IPS-15b (cell line): Measurements from ENCODE around the gene FBXO8.

ENCODE experiments used
- H3K27me3 ChIP-seq: one replicate; pipeline ENCODE4 v1.6.1; 2013; ENCODE audit warnings: low read length; ENCODE audit not compliant: control insufficient read depth, insufficient read depth
- H3K36me3 ChIP-seq: one replicate; pipeline ENCODE4 v1.6.1; 2013; ENCODE audit warnings: low read length; ENCODE audit not compliant: control insufficient read depth, insufficient read depth
- H3K4me1 ChIP-seq: one replicate; pipeline ENCODE4 v1.6.1; 2013; ENCODE audit warnings: mild to moderate bottlenecking, low read length; ENCODE audit not compliant: control insufficient read depth, insufficient read depth
- H3K4me3 ChIP-seq: one replicate; pipeline ENCODE4 v1.5.1; 2013; ENCODE audit warnings: low read depth, low read length
- H3K9ac ChIP-seq: one replicate; pipeline ENCODE4 v1.6.1; 2013; ENCODE audit warnings: low read depth, mild to moderate bottlenecking, low read length
- H3K9me3 ChIP-seq: one replicate; pipeline ENCODE4 v1.6.1; 2013; ENCODE audit warnings: mild to moderate bottlenecking, low read length; ENCODE audit not compliant: control insufficient read depth, insufficient read depth

Gene FBXO8

DNA sequence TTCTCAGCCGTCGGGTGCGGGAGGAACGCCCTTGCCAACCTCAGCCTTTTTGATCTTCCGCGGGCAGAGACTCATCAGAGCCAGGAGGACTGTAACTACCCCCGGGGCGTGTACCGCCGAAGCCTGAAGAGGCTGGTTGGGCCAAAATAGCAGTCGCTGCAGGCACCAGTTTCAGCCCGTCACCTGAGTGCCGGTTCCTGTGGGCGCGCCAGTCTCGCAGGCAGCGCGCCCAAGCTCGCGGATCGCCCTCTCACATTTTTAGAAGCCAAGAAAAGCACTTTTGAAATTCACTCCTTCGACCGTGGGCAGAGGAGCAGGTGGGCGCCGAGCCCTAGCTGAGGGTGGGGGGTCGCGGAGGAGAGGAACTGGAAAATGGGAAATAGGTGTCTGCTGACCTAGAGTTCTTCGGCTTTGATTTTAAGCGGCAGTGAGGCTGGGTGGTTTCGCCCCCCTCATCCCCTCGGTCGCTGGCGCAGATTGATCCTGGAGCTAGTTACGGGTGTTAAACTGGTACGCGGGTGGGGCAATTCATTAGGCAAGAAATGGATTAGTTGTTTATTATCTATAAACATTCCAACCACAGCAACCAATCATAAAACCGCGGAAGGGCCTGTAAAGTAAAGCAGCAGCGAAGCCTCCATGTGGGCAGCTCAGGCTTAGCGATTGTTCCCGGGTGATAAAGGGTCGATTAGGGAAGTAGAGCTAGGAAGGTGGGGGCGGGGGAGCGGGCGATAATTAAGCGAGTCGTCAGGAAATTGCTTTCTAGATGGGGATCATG lies 69.2 kb downstream of the FBXO8 start:
- H3K9me3 ChIP-seq: no peaks in the 10 kb centered on the region
- no peaks in the 10 kb centered on the region for H3K36me3 ChIP-seq
- H3K4me3 ChIP-seq: peak overlapping the region; percentile 56
- H3K27me3 ChIP-seq: peaks cover 95% of the 10 kb centered on the region
- H3K9ac ChIP-seq: no peak overlapping the region
- peaks cover 6% of the 10 kb centered on the region for H3K4me1 ChIP-seq

DNA sequence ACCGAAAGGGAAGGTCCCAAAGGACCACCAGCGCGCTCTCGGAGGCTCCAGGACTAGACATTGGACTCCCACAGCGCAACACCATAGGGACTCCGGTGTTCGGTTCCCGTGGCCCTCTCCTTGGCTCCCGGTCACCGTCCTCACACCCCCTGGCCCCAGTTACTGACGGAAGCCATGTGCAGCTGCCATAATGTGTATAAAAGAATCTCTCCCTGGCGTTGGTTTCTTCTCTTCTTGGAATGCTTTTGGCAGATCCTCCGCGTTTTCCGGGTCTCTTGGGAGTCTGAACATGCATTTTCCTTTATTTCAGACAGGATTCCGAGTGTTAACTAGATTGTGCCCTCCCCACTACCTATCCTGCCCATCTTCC lies 69.8 kb downstream of the FBXO8 start:
- Histone ChIP-seq H3K9me3 (no peaks in the 10 kb centered on the region), H3K4me1 (peaks cover 6% of the 10 kb centered on the region), H3K9ac (no peak overlapping the region), H3K27me3 (peaks cover 94% of the 10 kb centered on the region), H3K4me3 (peak overlapping the region; percentile 56), H3K36me3 (no peaks in the 10 kb centered on the region)

DNA sequence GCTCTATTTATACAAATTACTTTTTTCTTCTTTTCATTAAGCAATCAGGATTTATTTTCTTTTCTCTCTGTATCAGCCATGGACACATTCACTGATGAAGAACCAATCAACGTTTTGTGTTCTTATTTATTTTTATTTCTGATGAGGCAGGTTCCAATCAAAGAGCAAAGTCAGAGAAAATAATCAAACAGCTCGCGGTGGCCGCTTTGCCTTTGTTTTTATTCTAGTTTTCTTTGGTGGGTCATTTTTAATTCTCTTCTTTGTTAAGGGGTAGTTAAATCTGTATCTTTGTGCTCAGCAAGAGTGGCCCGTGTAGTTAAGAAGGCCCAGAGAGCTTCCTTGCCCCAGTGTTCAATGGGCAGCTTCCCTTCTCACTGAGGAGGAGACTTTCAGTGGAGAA lies 71.4 kb downstream of the FBXO8 start:
- H3K27me3 ChIP-seq: peaks cover 79% of the 10 kb centered on the region
- no peak overlapping the region for H3K9ac ChIP-seq
- no peaks in the 10 kb centered on the region for H3K36me3 ChIP-seq
- H3K4me3 ChIP-seq: no peak overlapping the region
- H3K4me1 ChIP-seq: peaks cover 4% of the 10 kb centered on the region
- H3K9me3 ChIP-seq: no peaks in the 10 kb centered on the region

DNA sequence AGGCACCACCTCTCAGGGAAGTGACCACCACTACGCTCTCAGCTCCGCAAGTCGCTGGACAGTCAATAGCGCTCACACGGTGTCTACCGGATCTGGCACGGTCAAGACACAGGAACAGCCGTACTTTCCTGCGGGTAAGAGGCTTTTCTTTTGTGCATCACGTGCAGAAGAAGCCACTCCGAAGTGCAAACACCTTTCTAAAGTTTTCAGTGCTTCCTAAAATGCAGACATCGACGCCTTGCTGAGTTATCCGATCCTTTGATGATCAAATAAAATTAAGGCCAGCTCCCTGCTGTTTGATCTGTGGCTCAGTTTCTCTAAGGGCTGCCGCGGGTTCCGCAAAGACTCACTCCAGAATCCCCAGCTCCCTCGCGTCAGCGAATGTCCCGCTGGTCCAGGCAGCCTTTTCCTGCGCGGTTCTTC lies 71.8 kb downstream of the FBXO8 start:
- H3K9ac ChIP-seq: no peak overlapping the region
- H3K4me1 ChIP-seq: peaks cover 4% of the 10 kb centered on the region
- no peaks in the 10 kb centered on the region for H3K36me3 ChIP-seq
- H3K9me3 ChIP-seq: no peaks in the 10 kb centered on the region
- H3K4me3 ChIP-seq: peak overlapping the region; percentile 30
- peaks cover 75% of the 10 kb centered on the region for H3K27me3 ChIP-seq

DNA sequence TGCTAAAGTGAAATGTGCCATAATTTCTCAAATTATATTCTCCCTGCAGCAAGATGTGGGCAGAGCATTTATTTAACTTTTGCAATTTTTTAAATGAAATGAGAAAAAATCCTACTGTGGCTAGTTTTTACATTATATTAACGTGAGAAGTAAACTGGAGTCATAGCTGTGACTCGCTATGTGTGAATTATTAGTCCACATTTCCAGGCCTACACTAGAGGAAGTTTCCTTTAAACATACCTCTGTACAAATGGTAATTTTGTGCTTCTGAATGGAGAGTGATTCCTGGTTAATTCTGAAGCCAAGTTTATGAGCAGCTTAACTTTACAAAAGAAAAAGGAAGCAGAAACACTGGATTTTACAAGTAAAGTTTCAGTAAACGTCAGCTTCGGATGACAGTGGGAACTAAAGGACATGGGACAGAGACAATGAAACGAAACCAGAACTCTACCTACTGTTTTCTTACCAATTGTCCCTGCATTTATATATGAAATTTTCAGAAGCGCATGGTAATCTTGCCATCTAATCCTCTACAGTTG lies 72.4 kb downstream of the FBXO8 start:
- H3K36me3 ChIP-seq: no peaks in the 10 kb centered on the region

DNA sequence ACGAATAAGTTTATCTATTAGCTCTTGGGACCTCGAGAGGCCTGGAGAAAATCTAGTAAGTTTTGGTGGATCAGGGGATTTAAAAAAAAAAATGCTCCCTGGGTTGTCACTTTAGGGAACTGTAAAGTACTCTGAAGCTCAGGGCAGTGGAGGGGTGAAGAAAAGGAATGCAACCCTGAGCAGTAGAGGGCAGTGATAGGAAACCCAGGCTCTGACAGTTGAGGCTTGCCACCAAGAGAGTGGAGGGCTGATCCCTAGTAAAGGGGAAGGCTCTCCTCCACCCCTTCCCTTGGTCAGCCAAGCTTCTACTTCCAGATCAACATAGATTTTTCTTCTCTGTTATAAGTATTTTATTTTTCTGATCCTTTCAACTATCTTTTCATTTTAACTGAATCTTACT lies 73.1 kb downstream of the FBXO8 start:
- Histone ChIP-seq H3K27me3 (peaks cover 62% of the 10 kb centered on the region), H3K9me3 (no peaks in the 10 kb centered on the region), H3K4me1 (peaks cover 4% of the 10 kb centered on the region), H3K4me3 (no peak overlapping the region), H3K9ac (no peak overlapping the region), H3K36me3 (no peaks in the 10 kb centered on the region)

More for the DNA sequence above, 72.4 kb downstream of the FBXO8 start:
- Histone ChIP-seq H3K27me3 (peaks cover 69% of the 10 kb centered on the region), H3K4me1 (peaks cover 4% of the 10 kb centered on the region), H3K4me3 (no peak overlapping the region), H3K9ac (no peak overlapping the region), H3K9me3 (no peaks in the 10 kb centered on the region)

DNA sequence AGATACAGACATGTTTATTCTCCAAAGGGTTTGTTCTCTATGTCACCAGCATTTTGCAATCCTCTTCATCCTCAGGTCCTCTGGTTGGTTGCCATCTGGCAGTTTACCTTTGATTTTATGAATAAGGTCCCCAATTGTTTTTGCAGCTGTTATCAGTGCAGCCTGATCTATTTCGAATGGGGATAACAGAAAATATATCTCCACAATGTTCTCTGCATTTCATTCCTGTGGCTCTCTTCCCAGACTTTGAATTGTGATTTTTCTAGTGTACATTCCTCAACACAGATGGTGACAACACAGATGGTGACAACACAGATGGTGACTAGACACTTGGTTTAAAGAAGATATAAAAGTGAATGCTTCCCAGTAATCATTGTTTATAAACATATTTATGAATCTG lies 74.1 kb downstream of the FBXO8 start:
- peaks cover 52% of the 10 kb centered on the region for H3K27me3 ChIP-seq
- no peak overlapping the region for H3K9ac ChIP-seq
- no peak overlapping the region for H3K4me3 ChIP-seq
- no peaks in the 10 kb centered on the region for H3K36me3 ChIP-seq
- H3K4me1 ChIP-seq: peaks cover 4% of the 10 kb centered on the region
- H3K9me3 ChIP-seq: no peaks in the 10 kb centered on the region

DNA sequence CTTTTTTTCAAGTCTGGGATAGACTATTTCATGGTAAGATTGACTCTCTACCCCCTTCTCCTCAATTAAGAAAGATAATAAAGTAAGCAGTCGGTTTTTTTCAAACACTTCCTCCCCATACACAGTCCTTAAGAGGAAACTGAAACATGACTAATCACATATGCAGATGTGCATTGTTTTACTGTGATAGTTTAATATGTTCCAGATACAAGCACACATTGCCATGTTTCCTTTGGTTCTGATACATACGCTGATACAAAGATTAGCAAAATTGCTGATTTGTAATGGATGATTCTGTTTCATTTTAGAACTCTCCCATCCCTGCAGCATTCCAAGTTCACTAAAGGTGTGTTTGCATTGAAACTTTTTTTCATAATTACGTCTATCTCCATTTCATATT lies 76.1 kb downstream of the FBXO8 start:
- Histone ChIP-seq H3K36me3 (no peaks in the 10 kb centered on the region), H3K9ac (no peak overlapping the region), H3K4me3 (no peak overlapping the region), H3K4me1 (no peaks in the 10 kb centered on the region), H3K9me3 (no peaks in the 10 kb centered on the region), H3K27me3 (peaks cover 32% of the 10 kb centered on the region)

DNA sequence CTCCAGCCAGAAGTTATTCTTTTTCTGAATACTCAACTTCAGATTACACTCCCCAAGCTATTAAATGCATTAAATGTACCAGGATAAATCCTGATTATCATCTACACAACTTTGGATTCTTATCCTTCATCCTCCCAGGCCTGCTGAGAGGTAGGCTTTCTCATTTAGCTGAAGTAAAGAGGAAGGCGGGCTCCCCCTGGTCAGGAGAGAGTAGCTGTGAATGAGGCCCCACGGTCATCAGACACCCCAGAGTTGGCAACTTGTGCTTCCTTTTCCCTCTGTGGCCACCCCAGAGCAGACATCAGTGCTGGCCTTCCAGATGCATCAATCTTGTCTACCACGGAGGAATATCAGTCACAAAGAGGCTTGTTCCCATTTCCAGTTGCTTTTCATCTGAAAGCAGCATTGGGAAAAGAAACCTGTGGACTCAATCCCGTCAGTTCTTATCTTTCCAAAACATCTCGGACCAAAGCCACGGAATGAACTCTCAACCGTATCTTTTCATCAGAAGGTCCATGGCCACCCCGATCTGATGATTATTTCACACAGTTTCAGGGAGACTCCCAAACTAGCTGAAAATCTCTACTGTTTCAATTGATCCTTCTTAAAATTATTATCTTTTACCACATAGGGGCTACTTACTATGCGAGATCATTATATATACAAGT lies 79.2 kb downstream of the FBXO8 start:
- no peaks in the 10 kb centered on the region for H3K36me3 ChIP-seq
- H3K4me3 ChIP-seq: no peak overlapping the region
- no peaks in the 10 kb centered on the region for H3K9me3 ChIP-seq
- no peak overlapping the region for H3K9ac ChIP-seq
- H3K27me3 ChIP-seq: peaks cover 6% of the 10 kb centered on the region
- H3K4me1 ChIP-seq: no peaks in the 10 kb centered on the region

DNA sequence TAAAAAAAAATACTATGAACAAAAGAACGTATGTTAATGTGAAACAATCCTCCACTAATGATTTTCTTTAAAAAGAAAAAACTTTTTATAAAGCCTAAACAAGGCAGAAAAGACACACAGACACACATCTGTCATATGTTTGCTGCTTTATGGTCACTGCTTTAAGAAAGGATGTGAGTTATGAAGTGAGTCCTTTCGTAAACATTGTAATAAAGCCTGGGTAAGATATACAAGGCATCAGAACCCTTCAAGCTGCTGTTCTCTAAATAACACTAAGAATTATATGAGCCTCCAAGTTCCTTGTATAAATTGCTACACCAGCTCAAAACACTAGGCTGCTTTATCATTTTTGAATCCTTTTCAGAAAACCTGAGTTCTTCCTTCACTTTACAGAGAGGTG lies 81.6 kb downstream of the FBXO8 start:
- no peak overlapping the region for H3K9ac ChIP-seq
- H3K4me3 ChIP-seq: no peak overlapping the region

DNA sequence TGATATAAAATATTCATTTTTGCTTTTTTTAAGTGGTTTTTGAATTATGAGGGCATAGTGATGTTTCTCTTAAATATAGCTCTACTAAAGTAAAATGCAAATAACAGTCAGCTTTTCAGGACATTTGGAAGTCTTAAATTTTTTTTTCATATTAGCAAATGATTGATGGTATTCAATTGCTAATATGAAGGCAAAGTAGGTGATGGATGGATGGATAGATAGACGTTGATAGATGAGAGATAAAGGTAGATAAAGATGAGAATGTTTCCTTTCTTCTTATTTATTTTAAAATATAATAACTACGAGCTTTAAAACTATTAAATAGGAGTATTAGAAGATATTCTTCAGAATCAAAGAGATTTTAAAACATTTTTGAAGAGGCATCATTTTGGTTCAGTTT lies 83.7 kb downstream of the FBXO8 start:
- H3K9me3 ChIP-seq: no peaks in the 10 kb centered on the region
- H3K36me3 ChIP-seq: no peaks in the 10 kb centered on the region

More for the DNA sequence above, 81.6 kb downstream of the FBXO8 start:
- no peaks in the 10 kb centered on the region for H3K9me3 ChIP-seq
- no peaks in the 10 kb centered on the region for H3K27me3 ChIP-seq
- H3K4me1 ChIP-seq: no peaks in the 10 kb centered on the region
- H3K36me3 ChIP-seq: no peaks in the 10 kb centered on the region

DNA sequence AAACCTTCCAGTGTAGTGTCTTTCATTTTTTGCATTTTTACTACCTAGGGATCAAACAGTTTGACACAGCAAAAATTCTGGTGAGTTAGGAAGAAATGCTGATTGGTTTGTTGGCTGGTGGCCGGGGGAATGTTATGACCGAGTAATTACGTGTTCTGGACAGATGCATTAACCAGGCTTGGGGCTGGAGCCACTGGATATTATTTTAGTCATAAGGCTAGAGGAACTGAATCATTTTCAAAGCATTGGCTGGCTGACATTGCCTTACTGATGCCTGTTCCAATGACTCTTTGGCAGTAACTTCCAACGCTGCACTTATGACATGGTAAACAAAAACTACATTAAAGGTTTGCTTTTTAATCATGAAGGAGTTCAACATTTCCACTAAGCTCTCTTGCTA lies 84.6 kb downstream of the FBXO8 start:
- Histone ChIP-seq H3K36me3 (no peaks in the 10 kb centered on the region), H3K27me3 (no peaks in the 10 kb centered on the region), H3K9me3 (no peaks in the 10 kb centered on the region), H3K4me1 (no peaks in the 10 kb centered on the region), H3K9ac (no peak overlapping the region), H3K4me3 (no peak overlapping the region)

More for the DNA sequence above, 83.7 kb downstream of the FBXO8 start:
- Histone ChIP-seq H3K27me3 (no peaks in the 10 kb centered on the region), H3K4me1 (no peaks in the 10 kb centered on the region), H3K9ac (no peak overlapping the region), H3K4me3 (no peak overlapping the region)
